Measurements from ENCODE around the gene SMARCB1. TPM values are rescaled to one million over a fixed set of nuclear protein-coding genes. Genes with fewer than 3 reads are reported as not detected.

SMARCB1 gene
- total RNA-seq, 1 donor from 2014 or later = 22.1 TPM

GRCh38 chr22:23767673-23768548 is 18.9 kb upstream of the SMARCB1 start, which contains the start of gene CHCHD10:
Gene CHCHD10 (minus strand): TSS chr22:23767972. CDS start chr22:23767874, 98 bp downstream.
- peak within 1 kb of the TSS; percentile 70 to 75 for H3K4me3 ChIP-seq
- H3K27ac ChIP-seq = peak within 1 kb of the TSS; percentile 71 to 74
- intact Hi-C loops (cut with DNase I) = loop anchor here (1.0 to 2.0 kb wide), 2 partner anchors 17 to 71 kb away; partner anchors contain the start of genes DERL3 and ZNF70
- peaks cover 7 to 26% of the 10 kb centered on the region in 2 donors for H3K4me1 ChIP-seq
- no peaks in the 10 kb centered on the region for H3K27me3 ChIP-seq
- DNase-seq (ENCODE audit: low spot score in 2 of 2) = peak; percentile 35 to 89
- no peaks in the 10 kb centered on the region for H3K36me3 ChIP-seq
- TF ChIP-seq CTCF (IDR thresholded peaks at IDR 0.05) = peak; percentile 77 to 84 (median 82)
- H3K9me3 ChIP-seq = no peaks in the 10 kb centered on the region

GRCh38 chr22:23769321-23769965 is 17.3 kb upstream of the SMARCB1 start:
- intact Hi-C loops (cut with DNase I) = loop anchor here (2.0 kb wide), 1 partner anchor 69 kb away; the partner anchor contains the start of gene DERL3
- TF ChIP-seq CTCF (IDR thresholded peaks at IDR 0.05) = no peak
- DNase-seq (ENCODE audit: low spot score in 2 of 2) = no peak
- H3K27me3 ChIP-seq = no peaks in the 10 kb centered on the region
- peaks cover 0 to 20% of the 10 kb centered on the region in 2 donors for H3K4me1 ChIP-seq
- H3K36me3 ChIP-seq = no peaks in the 10 kb centered on the region
- no peaks in the 10 kb centered on the region for H3K9me3 ChIP-seq
- H3K4me3 ChIP-seq = no peak overlapping the region
- H3K27ac ChIP-seq = no peak overlapping the region

- Histone ChIP-seq H3K4me3 (peak overlapping the region; percentile 59 to 69), H3K4me1 (peaks cover 0 to 17% of the 10 kb centered on the region in 2 donors), H3K9me3 (no peaks in the 10 kb centered on the region), H3K27ac (no peak overlapping the region), H3K36me3 (no peaks in the 10 kb centered on the region), H3K27me3 (no peaks in the 10 kb centered on the region)
- TF ChIP-seq CTCF (IDR thresholded peaks at IDR 0.05) = no peak
- intact Hi-C loops (cut with DNase I) = loop anchor here (2.0 kb wide), 1 partner anchor 17 kb away; no protein-coding TSS in a partner anchor
- DNase-seq (ENCODE audit: low spot score in 2 of 2) = no peak
Measured at GRCh38 chr22:23772315-23772648, 14.5 kb upstream of the SMARCB1 start.

DNA sequence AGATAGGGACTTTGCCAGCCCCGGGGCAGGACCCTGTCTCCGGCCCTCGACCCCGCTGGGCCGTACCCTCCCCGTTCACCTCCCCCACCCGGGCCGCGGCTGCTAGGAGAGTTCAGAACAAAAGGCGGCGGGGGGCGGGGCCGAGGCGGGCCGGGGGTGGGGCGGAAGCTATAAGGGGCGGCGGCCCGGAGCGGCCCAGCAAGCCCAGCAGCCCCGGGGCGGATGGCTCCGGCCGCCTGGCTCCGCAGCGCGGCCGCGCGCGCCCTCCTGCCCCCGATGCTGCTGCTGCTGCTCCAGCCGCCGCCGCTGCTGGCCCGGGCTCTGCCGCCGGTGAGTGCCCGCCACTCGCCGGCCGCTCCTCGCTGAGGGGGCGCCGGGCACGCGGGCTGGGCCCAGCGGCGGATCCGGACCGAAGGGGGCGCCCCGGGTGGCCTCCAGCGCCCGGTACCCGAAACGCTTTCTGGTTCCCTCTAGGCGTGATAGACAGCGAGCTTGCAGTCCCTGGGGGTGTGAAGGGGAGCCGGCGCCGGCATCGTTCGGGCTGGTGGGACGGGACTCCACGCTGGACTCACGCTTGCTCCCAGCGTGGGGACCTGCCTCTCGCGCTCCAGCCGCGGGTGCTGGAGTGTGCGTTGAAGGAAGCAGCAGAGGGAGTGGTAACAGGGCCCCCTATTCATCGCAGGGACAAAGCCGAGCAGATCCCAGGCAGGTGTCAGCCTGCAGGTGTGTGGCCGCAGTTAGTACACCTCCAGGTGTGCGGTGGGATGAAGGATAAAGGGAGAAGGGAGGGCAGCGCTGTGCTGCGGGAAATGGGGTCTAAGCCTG is 13.9 kb upstream of the SMARCB1 start, which contains the start of gene MMP11:
Gene MMP11, plus strand, starts transcription at position 201 of the 825 bp plus-strand sequence. Its CDS starts 22 bp downstream, at position 223.
- H3K36me3 ChIP-seq = no peaks in the 10 kb centered on the region
- no peak within 1 kb of the TSS for H3K27ac ChIP-seq
- intact Hi-C loops (cut with DNase I) = loop anchor here (2.0 kb wide), 1 partner anchor 16 kb away; no protein-coding TSS in a partner anchor
- DNase-seq (ENCODE audit: low spot score in 2 of 2) = no peak
- no peaks in the 10 kb centered on the region for H3K27me3 ChIP-seq
- no peak for TF ChIP-seq CTCF (IDR thresholded peaks at IDR 0.05)
- peaks cover 0 to 15% of the 10 kb centered on the region in 2 donors for H3K4me1 ChIP-seq
- peak within 1 kb of the TSS; percentile 59 to 69 for H3K4me3 ChIP-seq
- no peaks in the 10 kb centered on the region for H3K9me3 ChIP-seq
